Right lobe of liver (tissue), 6 donors: ENCODE data around the gene PTPN4. TPM values are rescaled to one million over a fixed set of nuclear protein-coding genes. Genes with fewer than 3 reads are reported as not detected.

ENCODE experiments used
- ATAC-seq, 4 donors: fragments of 200-7000 bp; cut with Tn5 transposase; one replicate each; pipeline ENCODE4 v1.9.1; 2020; ENCODE audit warnings: mild to moderate bottlenecking in 4 of 4, moderate library complexity in 4 of 4
- DNase-seq, 3 donors: peaks; one replicate each; pipeline ENCODE4 v3.0.0-alpha.2; 2020
- H3K27ac ChIP-seq, 3 donors: fragments of 200-600 bp; one replicate each; pipeline ENCODE4 v1.8.0; 2022
- H3K27me3 ChIP-seq, 2 donors: fragments of 200-600 bp; one replicate each; pipeline ENCODE4 v1.8.0; 2022
- H3K36me3 ChIP-seq, 4 donors: fragments of 200-600 bp; sonication (generic) in 1 of 4; one replicate each; pipeline versions ENCODE4 v1.5.1 to v1.8.0; 2017 to 2022; ENCODE audit warnings: control low read depth in 1 of 4
- H3K4me1 ChIP-seq, 4 donors: fragments of 200-600 bp; sonication (generic) in 1 of 4; one replicate each; pipeline versions ENCODE4 v1.5.1 to v1.8.0; 2017 to 2022; ENCODE audit warnings: control low read depth in 1 of 4
- H3K4me3 ChIP-seq, 3 donors: fragments of 200-600 bp; one replicate each; pipeline ENCODE4 v1.8.0; 2022
- H3K9me3 ChIP-seq, 4 donors: fragments of 200-600 bp; sonication (generic) in 1 of 4; one replicate each; pipeline versions ENCODE4 v1.5.1 to v1.8.0; 2017 to 2022; ENCODE audit warnings: control low read depth in 1 of 4
- POLR2A ChIP-seq: fragments of 450-650 bp; IDR thresholded peaks from one replicate; pipeline ENCODE4 v1.6.1; 2017; ENCODE audit warnings: antibody characterized with exemption, mild to moderate bottlenecking
- WGBS: methylation state at CpG from one replicate; pipeline ENCODE4 v1.1.6; 2018; ENCODE audit warnings: low coverage, low lambda C conversion rate; ENCODE audit not compliant: insufficient coverage; ENCODE audit errors: missing lambda C conversion rate; 5-methylcytosine and 5-hydroxymethylcytosine counted together
- intact Hi-C, 2 donors: fragments of 100-400 bp; cut with DNase I; formaldehyde crosslinking; loops; one replicate each; pipeline versions ENCODE4 v1.11.2 to v1.14.1; 2022
- total RNA-seq, 6 experiments: library from RNA; depleted of rRNA in 2 of 6; stranded (reverse); fragments of >200 nt in 2 of 6; fragmentation: NEBNext Ultra II Directional in 3 of 6; extraction: Animal tissue kit (Norgen Biotek cat#: 25700) in 3 of 6; gene quantifications; one replicate each; pipeline versions ENCODE4 v1.1.0 to v1.2.4, GENCODE V29; 2016 to 2023
- TF ChIP-seq, protein P1 (sequence below), 4 donors: fragments of 200-600 bp in 3 of 4; fragments of 450-650 bp in 1 of 4; IDR thresholded peaks; one replicate each; pipeline versions ENCODE4 v1.5.1 to v1.8.0; 2016 to 2022; ENCODE audit warnings: antibody characterized with exemption in 4 of 4, mild to moderate bottlenecking in 2 of 4
- donor health status: DM: no; HTN: yes; CAD: no.
- donor health status: DM: no; HTN: no; CAD: no.
- donor health status: DM: no; HTN: no; CAD: no.
- donor health status: DM: no; HTN: yes; CAD: no.
- donor health status: DM: no; HTN: yes; CAD: no.

PTPN4 gene
- total RNA-seq, 6 experiments from 2014 or later, result 8.5 to 19.9 (median 14.8) TPM

DNA sequence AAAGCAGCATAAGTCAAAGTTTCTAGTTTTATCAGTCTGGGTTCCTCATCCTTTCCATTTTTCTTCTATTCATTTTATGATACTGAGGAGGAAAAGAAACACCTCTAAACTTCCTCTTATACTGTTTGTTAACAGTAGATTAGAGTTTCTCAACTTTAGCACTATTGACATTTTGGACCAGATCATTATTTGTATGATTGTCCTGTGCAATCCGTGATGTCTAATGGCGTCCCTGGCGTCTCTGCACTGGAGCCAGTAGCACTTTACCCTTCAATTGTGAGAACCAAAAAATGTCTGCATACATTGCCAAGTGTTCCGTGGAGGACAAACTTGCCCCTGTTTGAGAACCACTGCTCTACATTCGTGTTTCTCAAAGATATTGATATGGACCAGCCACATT lies 25.2 kb downstream of the PTPN4 start:
- intact Hi-C loops, result no loop called here
- TF ChIP-seq, protein P1, sequence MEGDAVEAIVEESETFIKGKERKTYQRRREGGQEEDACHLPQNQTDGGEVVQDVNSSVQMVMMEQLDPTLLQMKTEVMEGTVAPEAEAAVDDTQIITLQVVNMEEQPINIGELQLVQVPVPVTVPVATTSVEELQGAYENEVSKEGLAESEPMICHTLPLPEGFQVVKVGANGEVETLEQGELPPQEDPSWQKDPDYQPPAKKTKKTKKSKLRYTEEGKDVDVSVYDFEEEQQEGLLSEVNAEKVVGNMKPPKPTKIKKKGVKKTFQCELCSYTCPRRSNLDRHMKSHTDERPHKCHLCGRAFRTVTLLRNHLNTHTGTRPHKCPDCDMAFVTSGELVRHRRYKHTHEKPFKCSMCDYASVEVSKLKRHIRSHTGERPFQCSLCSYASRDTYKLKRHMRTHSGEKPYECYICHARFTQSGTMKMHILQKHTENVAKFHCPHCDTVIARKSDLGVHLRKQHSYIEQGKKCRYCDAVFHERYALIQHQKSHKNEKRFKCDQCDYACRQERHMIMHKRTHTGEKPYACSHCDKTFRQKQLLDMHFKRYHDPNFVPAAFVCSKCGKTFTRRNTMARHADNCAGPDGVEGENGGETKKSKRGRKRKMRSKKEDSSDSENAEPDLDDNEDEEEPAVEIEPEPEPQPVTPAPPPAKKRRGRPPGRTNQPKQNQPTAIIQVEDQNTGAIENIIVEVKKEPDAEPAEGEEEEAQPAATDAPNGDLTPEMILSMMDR (IDR thresholded peaks at IDR 0.05), result no peak
- no peak for TF ChIP-seq POLR2A
- Histone ChIP-seq H3K36me3 (no peaks in the 10 kb centered on the region), H3K4me3 (no peak overlapping the region), H3K27ac (no peak overlapping the region), H3K27me3 (no peaks in the 10 kb centered on the region), H3K9me3 (no peaks in the 10 kb centered on the region), H3K4me1 (no peaks in the 10 kb centered on the region)
- peak in 3 of 4 donors; percentile 49 to 78 (median 61) for ATAC-seq
- 37% methylated on average over 5 of the region's 5 CpGs for WGBS
- no peak for DNase-seq

DNA sequence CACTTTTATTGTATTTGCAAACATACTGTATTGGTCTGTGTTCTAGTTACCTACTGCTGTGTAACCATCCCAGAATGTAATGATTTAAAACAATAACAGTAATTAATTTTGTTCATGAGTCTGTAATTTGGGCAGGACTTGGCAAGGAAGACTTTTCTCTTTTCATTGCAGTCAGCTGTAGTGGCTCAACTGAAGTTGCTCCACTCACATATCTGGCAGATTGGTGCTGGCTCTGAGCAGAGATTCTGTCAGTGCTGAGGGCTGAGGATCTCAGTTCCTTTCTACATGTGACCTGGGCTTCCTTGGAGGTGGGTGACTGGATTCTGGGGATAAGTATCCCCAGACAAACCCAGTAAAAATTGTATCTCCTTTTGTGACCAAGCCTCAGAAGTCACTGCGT lies 26.6 kb downstream of the PTPN4 start:
- H3K36me3 ChIP-seq, result no peaks in the 10 kb centered on the region
- DNase-seq, result no peak
- no peak for ATAC-seq
- no peaks in the 10 kb centered on the region for H3K4me1 ChIP-seq
- no peak overlapping the region for H3K27ac ChIP-seq
- no peaks in the 10 kb centered on the region for H3K27me3 ChIP-seq
- intact Hi-C loops, result no loop called here
- no peak for TF ChIP-seq POLR2A
- no peaks in the 10 kb centered on the region for H3K9me3 ChIP-seq
- WGBS, result 90% methylated on average over 1 of the region's 1 CpG
- no peak overlapping the region for H3K4me3 ChIP-seq

DNA sequence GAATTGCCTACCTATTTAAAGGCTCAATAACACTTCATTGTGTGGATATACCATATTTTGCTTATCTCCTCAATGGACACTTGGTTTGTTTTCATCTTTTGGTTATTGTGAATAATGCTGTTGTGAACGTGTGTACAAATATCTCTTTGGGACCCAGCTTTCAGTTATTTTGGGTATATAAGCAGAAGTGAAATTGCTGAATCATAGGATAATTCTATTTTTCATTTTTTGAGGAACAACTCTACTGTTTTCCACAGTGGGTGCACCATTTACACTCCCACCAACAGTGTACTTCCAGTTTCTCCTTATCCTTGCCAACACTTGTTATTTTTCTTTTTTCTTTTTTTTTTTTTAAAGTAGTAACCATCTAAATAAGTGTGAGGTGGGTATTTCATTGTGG lies 29.0 kb downstream of the PTPN4 start:
- Histone ChIP-seq H3K4me1 (no peaks in the 10 kb centered on the region), H3K4me3 (no peak overlapping the region), H3K36me3 (no peaks in the 10 kb centered on the region), H3K27ac (no peak overlapping the region), H3K9me3 (no peaks in the 10 kb centered on the region), H3K27me3 (no peaks in the 10 kb centered on the region)
- 69% methylated on average over 1 of the region's 1 CpG for WGBS
- no peak for ATAC-seq
- no peak for DNase-seq
- TF ChIP-seq POLR2A, result no peak
- TF ChIP-seq, protein P1 (IDR thresholded peaks at IDR 0.05), result no peak
- intact Hi-C loops, result no loop called here

DNA sequence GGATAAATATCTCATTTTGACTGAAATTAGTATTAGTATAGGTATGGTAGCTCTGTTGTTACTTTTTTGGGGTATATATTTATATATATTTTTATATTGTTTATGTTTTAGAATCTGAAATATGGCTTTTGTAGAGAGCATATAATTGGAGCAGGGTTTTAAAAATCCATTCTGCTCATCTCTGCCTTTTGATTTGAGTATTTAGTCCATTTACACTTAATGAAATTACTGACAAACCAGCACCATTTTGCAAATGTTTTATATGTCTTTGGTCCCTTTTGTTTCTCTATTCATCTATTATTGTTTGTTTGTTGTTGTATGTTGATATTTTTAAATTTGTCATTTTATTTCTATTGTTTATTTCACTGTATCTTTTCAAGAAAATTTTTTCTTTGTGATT lies 30.7 kb downstream of the PTPN4 start:
- intact Hi-C loops, result no loop called here
- Histone ChIP-seq H3K4me1 (no peaks in the 10 kb centered on the region), H3K9me3 (no peaks in the 10 kb centered on the region), H3K27ac (no peak overlapping the region), H3K36me3 (no peaks in the 10 kb centered on the region), H3K27me3 (no peaks in the 10 kb centered on the region), H3K4me3 (no peak overlapping the region)
- no peak for TF ChIP-seq POLR2A
- TF ChIP-seq, protein P1 (IDR thresholded peaks at IDR 0.05), result no peak
- ATAC-seq (no peak), DNase-seq (no peak)

DNA sequence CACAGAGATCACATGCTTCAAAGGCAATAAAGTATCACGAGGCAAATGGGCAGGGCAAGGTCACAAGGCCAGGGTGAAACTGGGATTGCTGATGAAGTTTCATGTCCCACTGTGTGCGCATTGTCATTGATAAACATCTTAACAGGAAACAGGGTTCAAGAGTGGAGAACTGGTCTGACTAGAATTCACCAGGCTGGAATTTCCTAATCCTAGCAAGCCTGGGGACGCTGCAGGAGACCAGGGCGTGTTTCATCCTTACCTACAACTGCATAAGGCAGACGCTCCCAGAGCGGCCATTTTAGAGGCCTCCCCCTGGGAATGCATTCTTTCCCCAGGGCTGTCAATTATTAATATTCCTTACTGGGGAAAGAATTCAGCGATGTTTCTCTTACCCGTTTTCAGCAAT lies 33.2 kb downstream of the PTPN4 start:
- no peak for TF ChIP-seq POLR2A
- TF ChIP-seq, protein P1 (IDR thresholded peaks at IDR 0.05), result no peak
- intact Hi-C loops, result no loop called here
- Histone ChIP-seq H3K36me3 (no peaks in the 10 kb centered on the region), H3K9me3 (no peaks in the 10 kb centered on the region), H3K4me1 (no peaks in the 10 kb centered on the region), H3K4me3 (no peak overlapping the region), H3K27me3 (no peaks in the 10 kb centered on the region), H3K27ac (no peak overlapping the region)
- DNase-seq (no peak), ATAC-seq (no peak)
- WGBS, result 94% methylated on average over 6 of the region's 8 CpGs
